ENCODE measurements around the gene KLF16.

The KLF16 gene

GRCh38 chr19:1854039-1854541 lies 9.3 kb downstream of the KLF16 start:
- no peak for DNase-seq

- peak; percentile 83 for DNase-seq
Measured at GRCh38 chr19:1853295-1854038, 9.9 kb downstream of the KLF16 start.

- DNase-seq = peak; percentile 19
Measured at GRCh38 chr19:1852581-1853128, 10.7 kb downstream of the KLF16 start.

- peak; percentile 86 for DNase-seq
Measured at GRCh38 chr19:1851654-1852580, 11.5 kb downstream of the KLF16 start.

GRCh38 chr19:1850809-1851653 lies 12.3 kb downstream of the KLF16 start:
- no peak for DNase-seq

- DNase-seq = no peak
Measured at GRCh38 chr19:1849886-1850398, 13.4 kb downstream of the KLF16 start.

- DNase-seq = no peak
Measured at GRCh38 chr19:1849132-1849474, 14.3 kb downstream of the KLF16 start.

- peak; percentile 99 for DNase-seq
Measured at GRCh38 chr19:1848399-1849131, 14.8 kb downstream of the KLF16 start, which contains the start of gene REXO1. Gene REXO1, minus strand, starts transcription at chr19:1848483. Its CDS starts 125 bp downstream, at chr19:1848358.

- no peak for DNase-seq
Measured at GRCh38 chr19:1847684-1848398, 15.5 kb downstream of the KLF16 start.

GRCh38 chr19:1847348-1847683 lies 16.1 kb downstream of the KLF16 start:
- no peak for DNase-seq

GRCh38 chr19:1846517-1847204 lies 16.7 kb downstream of the KLF16 start:
- DNase-seq = no peak

GRCh38 chr19:1845642-1846041 lies 17.7 kb downstream of the KLF16 start:
- no peak for DNase-seq

GRCh38 chr19:1845125-1845515 lies 18.3 kb downstream of the KLF16 start:
- no peak for DNase-seq

GRCh38 chr19:1844513-1845124 lies 18.8 kb downstream of the KLF16 start:
- DNase-seq = no peak

GRCh38 chr19:1843646-1844394 lies 19.6 kb downstream of the KLF16 start:
- DNase-seq = no peak

GRCh38 chr19:1843116-1843515 lies 20.3 kb downstream of the KLF16 start:
- no peak for DNase-seq

GRCh38 chr19:1841209-1841924 lies 22.0 kb downstream of the KLF16 start:
- no peak for DNase-seq

- DNase-seq = no peak
Measured at GRCh38 chr19:1840541-1841115, 22.8 kb downstream of the KLF16 start.

Data from CD4-positive, alpha-beta T cell treated with Interleukin-17A for 4 hours (primary cell).